Mesothelial cell of epicardium (in vitro differentiated cells): ENCODE measurements around the gene CYB561. TPM values are rescaled to one million over a fixed set of nuclear protein-coding genes. Genes with fewer than 3 reads are reported as not detected.

Source experiments
- DNase-seq, 2 experiments: peaks; one replicate each; pipeline ENCODE4 v3.0.0; 2021; ENCODE audit warnings: low spot score in 2 of 2; ENCODE audit not compliant: unreplicated experiment in 2 of 2
- H3K27ac Mint-ChIP-seq: 2 replicates; pipeline ENCODE4 v1.8.0; 2021; ENCODE audit warnings: mixed read lengths
- H3K27me3 Mint-ChIP-seq: 2 replicates; pipeline ENCODE4 v1.8.0; 2021; ENCODE audit warnings: low read depth, mixed read lengths
- H3K36me3 Mint-ChIP-seq: 2 replicates; pipeline ENCODE4 v1.8.0; 2021; ENCODE audit warnings: mixed read lengths
- H3K4me1 Mint-ChIP-seq: 2 replicates; pipeline ENCODE4 v1.8.0; 2021; ENCODE audit warnings: mixed read lengths
- H3K4me3 Mint-ChIP-seq: 2 replicates; pipeline ENCODE4 v1.8.0; 2021; ENCODE audit warnings: mild to moderate bottlenecking, moderate library complexity, mixed read lengths
- H3K9me3 Mint-ChIP-seq: 2 replicates; pipeline ENCODE4 v1.8.0; 2021; ENCODE audit warnings: mixed read lengths
- CTCF ChIP-seq: fragments of 200-600 bp; sonication (generic); IDR thresholded peaks from one replicate; pipeline ENCODE4 v1.5.0; 2021; ENCODE audit warnings: antibody characterized with exemption; ENCODE audit not compliant: unreplicated experiment
- total RNA-seq: library from RNA; stranded (reverse); gene quantifications from 3 replicates; pipeline ENCODE4 v1.2.1, GENCODE V29; 2021

CYB561 gene
- total RNA-seq, 1 donor from 2014 or later, result 21.5 TPM

DNA sequence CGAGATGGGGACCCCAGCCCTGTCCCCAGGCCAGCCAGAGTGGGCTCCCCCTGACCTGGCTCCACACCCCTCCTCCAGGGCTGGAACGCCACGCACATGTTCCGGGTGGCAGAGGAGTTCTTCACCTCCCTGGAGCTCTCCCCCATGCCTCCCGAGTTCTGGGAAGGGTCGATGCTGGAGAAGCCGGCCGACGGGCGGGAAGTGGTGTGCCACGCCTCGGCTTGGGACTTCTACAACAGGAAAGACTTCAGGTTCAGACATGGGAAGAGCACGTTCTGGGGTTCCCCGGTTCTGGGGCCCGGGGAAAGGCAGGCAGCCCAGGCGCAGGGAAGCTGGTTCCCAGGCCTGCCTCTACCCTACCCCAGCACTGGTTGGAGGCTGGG lies 35.4 kb upstream of the CYB561 start:
- TF ChIP-seq CTCF, result no peak
- no peak for DNase-seq
- Mint-ChIP-seq H3K9me3 (no peaks in the 10 kb centered on the region), H3K4me3 (no peak overlapping the region), H3K4me1 (peaks cover 8% of the 10 kb centered on the region), H3K36me3 (no peaks in the 10 kb centered on the region), H3K27me3 (peaks cover 22% of the 10 kb centered on the region), H3K27ac (no peak overlapping the region)

DNA sequence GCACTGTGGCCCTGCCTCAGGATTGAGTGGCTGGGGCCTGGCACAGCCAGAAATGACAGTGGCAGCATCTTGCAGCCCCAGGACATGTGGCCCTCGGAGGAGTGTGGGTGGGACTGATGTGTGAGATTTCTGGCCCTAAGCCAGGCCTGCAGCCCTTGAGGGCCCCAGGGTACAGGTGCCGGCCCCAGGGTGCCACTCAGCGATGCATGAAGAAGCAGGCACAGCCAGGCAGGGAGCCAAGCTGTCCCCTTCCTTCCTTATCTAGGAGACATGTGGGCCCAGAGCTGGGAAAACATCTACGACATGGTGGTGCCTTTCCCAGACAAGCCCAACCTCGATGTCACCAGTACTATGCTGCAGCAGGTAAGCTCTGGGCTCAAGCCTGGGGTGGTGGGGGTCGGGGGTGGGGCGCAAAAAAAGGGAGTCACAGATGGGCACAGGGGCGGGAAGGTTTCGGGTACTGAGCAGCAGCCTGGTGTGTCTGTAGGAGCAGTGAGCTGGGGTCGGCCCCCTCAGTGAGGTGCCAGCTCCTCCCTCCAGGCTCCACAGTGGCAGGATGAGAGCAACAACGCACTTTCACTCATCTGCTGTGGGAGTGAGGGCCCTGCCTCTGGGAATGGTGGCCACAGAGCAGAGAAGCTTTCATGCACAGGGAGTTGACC lies 34.9 kb upstream of the CYB561 start:
- H3K27me3 Mint-ChIP-seq, result peaks cover 25% of the 10 kb centered on the region
- H3K27ac Mint-ChIP-seq, result no peak overlapping the region
- peaks cover 8% of the 10 kb centered on the region for H3K4me1 Mint-ChIP-seq
- no peak for TF ChIP-seq CTCF
- no peaks in the 10 kb centered on the region for H3K9me3 Mint-ChIP-seq
- no peaks in the 10 kb centered on the region for H3K36me3 Mint-ChIP-seq
- no peak overlapping the region for H3K4me3 Mint-ChIP-seq
- DNase-seq, result no peak

DNA sequence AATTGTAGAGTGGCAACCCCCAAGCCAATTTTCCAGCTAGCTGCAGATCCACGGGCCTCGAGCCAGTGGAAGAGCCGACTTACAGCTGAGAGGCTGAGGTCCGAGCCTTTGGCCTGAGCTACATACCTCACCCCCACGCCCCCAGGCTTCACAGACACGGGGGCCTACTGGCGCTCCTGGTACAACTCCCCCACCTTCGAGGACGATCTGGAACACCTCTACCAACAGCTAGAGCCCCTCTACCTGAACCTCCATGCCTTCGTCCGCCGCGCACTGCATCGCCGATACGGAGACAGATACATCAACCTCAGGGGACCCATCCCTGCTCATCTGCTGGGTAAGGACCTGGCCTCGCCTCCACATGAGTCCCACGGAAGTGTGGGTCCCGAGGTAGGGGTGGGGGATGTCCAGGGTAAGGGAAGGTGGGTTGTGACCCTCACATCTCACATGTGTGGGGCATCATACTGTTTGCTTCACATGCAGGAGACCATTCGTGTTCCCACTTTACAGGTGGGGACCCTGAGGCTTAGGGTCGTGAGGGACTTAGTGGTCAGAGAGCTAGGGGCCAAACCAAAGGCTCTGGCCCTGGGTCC lies 34.2 kb upstream of the CYB561 start:
- Mint-ChIP-seq H3K4me3 (no peak overlapping the region), H3K27ac (no peak overlapping the region), H3K27me3 (peaks cover 32% of the 10 kb centered on the region), H3K4me1 (peaks cover 11% of the 10 kb centered on the region), H3K9me3 (no peaks in the 10 kb centered on the region), H3K36me3 (no peaks in the 10 kb centered on the region)
- TF ChIP-seq CTCF, result no peak
- DNase-seq, result no peak

GRCh38 chr17:63479495-63480184 lies 33.5 kb upstream of the CYB561 start:
- Mint-ChIP-seq H3K4me3 (no peak overlapping the region), H3K4me1 (peaks cover 14% of the 10 kb centered on the region), H3K36me3 (no peaks in the 10 kb centered on the region), H3K27ac (no peak overlapping the region), H3K27me3 (peaks cover 36% of the 10 kb centered on the region), H3K9me3 (no peaks in the 10 kb centered on the region)
- no peak for DNase-seq
- TF ChIP-seq CTCF, result no peak

- Mint-ChIP-seq H3K27me3 (peaks cover 39% of the 10 kb centered on the region), H3K9me3 (no peaks in the 10 kb centered on the region), H3K4me1 (peaks cover 21% of the 10 kb centered on the region), H3K36me3 (no peaks in the 10 kb centered on the region), H3K4me3 (peak overlapping the region; percentile 22), H3K27ac (no peak overlapping the region)
- TF ChIP-seq CTCF, result peak; percentile 20
- peak; percentile 58 to 75 for DNase-seq
These were observed 32.8 kb upstream of the CYB561 start for GRCh38 chr17:63478814-63479494.
